Mesenchymal stem cell (in vitro differentiated cells and primary cell): Measurements from ENCODE around the gene OSM.

Experiments used
- DNase-seq: peaks from one replicate; pipeline ENCODE4 v3.0.0-alpha.2; 2013
- H2AFZ ChIP-seq: one replicate; pipeline ENCODE4 v1.6.1; 2013; ENCODE audit warnings: low read depth, mild to moderate bottlenecking, control low read depth, inconsistent platforms, low read length, moderate library complexity
- H2AK5ac ChIP-seq: 2 replicates; pipeline ENCODE4 v1.6.1; 2013; ENCODE audit warnings: low read length, moderate library complexity, mild to moderate bottlenecking, inconsistent platforms; ENCODE audit not compliant: severe bottlenecking
- H2BK120ac ChIP-seq: one replicate; pipeline ENCODE4 v1.6.1; 2013; ENCODE audit warnings: low read depth, mild to moderate bottlenecking, inconsistent platforms, low read length, moderate library complexity
- H2BK12ac ChIP-seq, 2 experiments: one replicate each; pipeline ENCODE4 v1.6.1; 2013; ENCODE audit warnings: inconsistent platforms in 2 of 2, low read length in 2 of 2, mild to moderate bottlenecking in 2 of 2, moderate library complexity in 2 of 2, control low read depth in 1 of 2
- H2BK15ac ChIP-seq: one replicate; pipeline ENCODE4 v1.6.1; 2013; ENCODE audit warnings: mild to moderate bottlenecking, low read depth, inconsistent platforms; ENCODE audit not compliant: poor library complexity, severe bottlenecking
- H2BK5ac ChIP-seq: 2 replicates; pipeline ENCODE4 v1.6.1; 2013; ENCODE audit warnings: low read depth, mild to moderate bottlenecking, low read length, control low read depth, inconsistent platforms; ENCODE audit not compliant: poor library complexity, severe bottlenecking
- H3K14ac ChIP-seq, 2 experiments: one replicate each; pipeline ENCODE4 v1.6.1; 2013; ENCODE audit warnings: inconsistent platforms in 2 of 2, low read length in 2 of 2, control low read depth in 1 of 2, mild to moderate bottlenecking in 1 of 2, moderate library complexity in 1 of 2
- H3K18ac ChIP-seq, 2 experiments: one replicate each; pipeline ENCODE4 v1.6.1; 2013; ENCODE audit warnings: inconsistent platforms in 2 of 2, low read length in 2 of 2, control low read depth in 1 of 2, low read depth in 1 of 2, mild to moderate bottlenecking in 1 of 2
- H3K23ac ChIP-seq, 2 experiments: one replicate each; pipeline ENCODE4 v1.6.1; 2013; ENCODE audit warnings: inconsistent platforms in 2 of 2, low read length in 2 of 2, mild to moderate bottlenecking in 2 of 2, moderate library complexity in 2 of 2, control low read depth in 1 of 2
- H3K27ac ChIP-seq: 2 replicates; pipeline ENCODE4 v1.5.1; 2013; ENCODE audit warnings: mild to moderate bottlenecking, moderate library complexity, low read length, control low read depth, inconsistent platforms; ENCODE audit not compliant: poor library complexity, severe bottlenecking
- H3K27me3 ChIP-seq, 2 experiments: 2 replicates each; pipeline versions ENCODE4 v1.6.1 to v1.7.0; 2013; ENCODE audit warnings: low read length in 2 of 2, mild to moderate bottlenecking in 2 of 2, moderate library complexity in 2 of 2, control low read depth in 1 of 2, inconsistent platforms in 1 of 2; ENCODE audit not compliant: control insufficient read depth in 1 of 2, insufficient read depth in 1 of 2
- H3K36me3 ChIP-seq, 2 experiments: 2 replicates each; pipeline versions ENCODE4 v1.6.1 to v1.7.0; 2013; ENCODE audit warnings: low read length in 2 of 2, control low read depth in 1 of 2, inconsistent platforms in 1 of 2, low read depth in 1 of 2, mild to moderate bottlenecking in 1 of 2; ENCODE audit not compliant: insufficient read depth in 2 of 2, control insufficient read depth in 1 of 2
- H3K4ac ChIP-seq, 2 experiments: one replicate each; pipeline ENCODE4 v1.6.1; 2013; ENCODE audit warnings: inconsistent platforms in 2 of 2, low read length in 2 of 2, mild to moderate bottlenecking in 2 of 2, moderate library complexity in 2 of 2, control low read depth in 1 of 2, low read depth in 1 of 2
- H3K4me1 ChIP-seq: 2 replicates; pipeline ENCODE4 v1.6.1; 2013; ENCODE audit warnings: low read depth, low read length, control low read depth; ENCODE audit not compliant: control insufficient read depth, insufficient read depth
- H3K4me2 ChIP-seq: 2 replicates; pipeline ENCODE4 v1.6.1; 2013; ENCODE audit warnings: low read length, mild to moderate bottlenecking, inconsistent platforms; ENCODE audit not compliant: poor library complexity, severe bottlenecking
- H3K4me3 ChIP-seq, 2 experiments: 2 replicates each; pipeline versions ENCODE4 v1.5.1 to v1.7.0; 2013; ENCODE audit warnings: low read length in 2 of 2, mild to moderate bottlenecking in 2 of 2, control low read depth in 1 of 2, low read depth in 1 of 2; ENCODE audit not compliant: insufficient read depth in 1 of 2
- H3K79me1 ChIP-seq: replicated peaks from 2 replicates; pipeline ENCODE4 v1.6.1; 2013; ENCODE audit warnings: mild to moderate bottlenecking, control low read depth, low read length, inconsistent platforms; ENCODE audit not compliant: poor library complexity, severe bottlenecking
- H3K9ac ChIP-seq: 2 replicates; pipeline ENCODE4 v1.7.0; 2013; ENCODE audit warnings: mild to moderate bottlenecking, low read length, moderate library complexity
- H3K9me3 ChIP-seq: 2 replicates; pipeline ENCODE4 v1.7.0; 2013; ENCODE audit warnings: mild to moderate bottlenecking, low read length; ENCODE audit not compliant: control insufficient read depth
- H4K8ac ChIP-seq: one replicate; pipeline ENCODE4 v1.6.1; 2013; ENCODE audit warnings: inconsistent platforms, mild to moderate bottlenecking, low read length, moderate library complexity
- H4K91ac ChIP-seq: one replicate; pipeline ENCODE4 v1.6.1; 2013; ENCODE audit warnings: mild to moderate bottlenecking, low read length, inconsistent platforms
- WGBS: methylation state at CpG from one replicate; pipeline ENCODE4 v1.1.7; 2013; ENCODE audit warnings: mixed read lengths; 5-methylcytosine and 5-hydroxymethylcytosine counted together

Gene OSM

GRCh38 chr22:30272781-30273601 is 6.3 kb upstream of the OSM start:
- H3K4ac ChIP-seq = no peak overlapping the region
- H3K36me3 ChIP-seq = peaks cover 0 to 4% of the 10 kb centered on the region in 2 experiments
- H3K4me3 ChIP-seq = no peak overlapping the region
- H4K91ac ChIP-seq = no peak overlapping the region
- H3K27me3 ChIP-seq = no peaks in the 10 kb centered on the region
- H3K23ac ChIP-seq = no peak overlapping the region
- H3K9me3 ChIP-seq = no peaks in the 10 kb centered on the region
- H2BK5ac ChIP-seq = no peak overlapping the region
- no peak overlapping the region for H4K8ac ChIP-seq
- no peak overlapping the region for H2BK120ac ChIP-seq
- WGBS = 84% methylated on average over 14 of the region's 16 CpGs
- no peak overlapping the region for H2AK5ac ChIP-seq
- no peak overlapping the region for H2BK12ac ChIP-seq
- no peaks in the 10 kb centered on the region for H3K79me1 ChIP-seq
- H2AFZ ChIP-seq = no peak overlapping the region
- H3K18ac ChIP-seq = no peak overlapping the region
- H3K4me1 ChIP-seq = peaks cover 6% of the 10 kb centered on the region
- no peak overlapping the region for H3K14ac ChIP-seq
- DNase-seq = no peak
- no peak overlapping the region for H3K27ac ChIP-seq
- no peak overlapping the region for H3K4me2 ChIP-seq
- no peak overlapping the region for H3K9ac ChIP-seq
- H2BK15ac ChIP-seq = no peak overlapping the region

- Histone ChIP-seq H2AFZ (no peak overlapping the region), H3K36me3 (peaks cover 0 to 3% of the 10 kb centered on the region in 2 experiments), H3K27me3 (no peaks in the 10 kb centered on the region), H3K9me3 (no peaks in the 10 kb centered on the region), H3K18ac (no peak overlapping the region), H3K4me2 (no peak overlapping the region), H3K79me1 (no peaks in the 10 kb centered on the region), H3K4me3 (no peak overlapping the region), H3K27ac (no peak overlapping the region), H2BK120ac (no peak overlapping the region), H3K23ac (no peak overlapping the region), H3K4ac (peak overlapping the region in 1 of 2 experiments; percentile 13), H4K91ac (no peak overlapping the region), H3K14ac (peak overlapping the region in 1 of 2 experiments; percentile 71), H4K8ac (no peak overlapping the region), H2BK12ac (no peak overlapping the region), H3K4me1 (peaks cover 12% of the 10 kb centered on the region), H2BK15ac (no peak overlapping the region), H2AK5ac (no peak overlapping the region), H2BK5ac (no peak overlapping the region), H3K9ac (no peak overlapping the region)
- WGBS = 81% methylated on average over 16 of the region's 16 CpGs
- DNase-seq = peak; percentile 66
These were observed 4.2 kb upstream of the OSM start for GRCh38 chr22:30270832-30271231.

- H3K79me1 ChIP-seq = no peaks in the 10 kb centered on the region
- no peak overlapping the region for H2BK5ac ChIP-seq
- DNase-seq = no peak
- H3K9ac ChIP-seq = no peak overlapping the region
- no peak overlapping the region for H3K27ac ChIP-seq
- H3K18ac ChIP-seq = no peak overlapping the region
- H2AK5ac ChIP-seq = no peak overlapping the region
- H3K14ac ChIP-seq = no peak overlapping the region
- H2BK120ac ChIP-seq = no peak overlapping the region
- H2BK12ac ChIP-seq = no peak overlapping the region
- H3K4me1 ChIP-seq = peaks cover 17% of the 10 kb centered on the region
- no peaks in the 10 kb centered on the region for H3K27me3 ChIP-seq
- H3K4me2 ChIP-seq = no peak overlapping the region
- WGBS = 89% methylated on average over 8 of the region's 8 CpGs
- H2AFZ ChIP-seq = no peak overlapping the region
- no peak overlapping the region for H2BK15ac ChIP-seq
- no peaks in the 10 kb centered on the region for H3K9me3 ChIP-seq
- no peak overlapping the region for H3K23ac ChIP-seq
- no peak overlapping the region for H4K91ac ChIP-seq
- no peak overlapping the region for H3K4me3 ChIP-seq
- no peak overlapping the region for H4K8ac ChIP-seq
- H3K36me3 ChIP-seq = no peaks in the 10 kb centered on the region
- no peak overlapping the region for H3K4ac ChIP-seq
These were observed 1.7 kb upstream of the OSM start for GRCh38 chr22:30268331-30268730.

GRCh38 chr22:30267382-30268302 is 991 bp upstream of the OSM start:
- Histone ChIP-seq H3K14ac (no peak overlapping the region), H3K9me3 (no peaks in the 10 kb centered on the region), H3K27ac (no peak overlapping the region)

More at GRCh38 chr22:30267382-30268302, 991 bp upstream of the OSM start:
- no peaks in the 10 kb centered on the region for H3K36me3 ChIP-seq
- H3K23ac ChIP-seq = no peak overlapping the region
- no peak for DNase-seq
- no peak overlapping the region for H2AK5ac ChIP-seq
- peaks cover 22% of the 10 kb centered on the region for H3K4me1 ChIP-seq
- H3K9ac ChIP-seq = no peak overlapping the region
- H3K4ac ChIP-seq = no peak overlapping the region
- H2BK120ac ChIP-seq = no peak overlapping the region
- H2BK12ac ChIP-seq = no peak overlapping the region
- H3K18ac ChIP-seq = no peak overlapping the region
- WGBS = 95% methylated on average over 13 of the region's 14 CpGs
- H3K79me1 ChIP-seq = no peaks in the 10 kb centered on the region
- H2AFZ ChIP-seq = no peak overlapping the region
- H3K4me3 ChIP-seq = no peak overlapping the region
- no peak overlapping the region for H4K91ac ChIP-seq
- H3K27me3 ChIP-seq = no peaks in the 10 kb centered on the region
- no peak overlapping the region for H2BK5ac ChIP-seq
- H2BK15ac ChIP-seq = no peak overlapping the region
- H3K4me2 ChIP-seq = no peak overlapping the region
- no peak overlapping the region for H4K8ac ChIP-seq
